GM19023 (cell line): ENCODE data around the gene ASIC2.

ENCODE experiments used
- ATAC-seq: cut with Tn5 transposase; IDR thresholded peaks from one replicate; pipeline ENCODE4 v1.9.1; 2021; ENCODE audit warnings: mild to moderate bottlenecking, moderate library complexity; ENCODE audit not compliant: unreplicated experiment

ASIC2 gene

GRCh38 chr17:33290253-33290652, 2.8 kb downstream of the ASIC2 start:
- no peak for ATAC-seq

- ATAC-seq: no peak
Observed at GRCh38 chr17:33288954-33289353, 4.1 kb downstream of the ASIC2 start.

- ATAC-seq: no peak
Observed at GRCh38 chr17:33287096-33287725, 5.9 kb downstream of the ASIC2 start.

GRCh38 chr17:33285413-33285812, 7.7 kb downstream of the ASIC2 start:
- ATAC-seq: no peak

GRCh38 chr17:33284022-33284421, 9.1 kb downstream of the ASIC2 start:
- ATAC-seq: no peak

GRCh38 chr17:33280162-33280943, 12.7 kb downstream of the ASIC2 start:
- no peak for ATAC-seq

GRCh38 chr17:33277436-33278100, 15.5 kb downstream of the ASIC2 start:
- no peak for ATAC-seq

GRCh38 chr17:33273743-33274410, 19.2 kb downstream of the ASIC2 start:
- no peak for ATAC-seq

GRCh38 chr17:33273271-33273670, 19.8 kb downstream of the ASIC2 start:
- no peak for ATAC-seq

GRCh38 chr17:33272438-33272837, 20.7 kb downstream of the ASIC2 start:
- no peak for ATAC-seq

- no peak for ATAC-seq
Observed at GRCh38 chr17:33269337-33270060, 23.6 kb downstream of the ASIC2 start.

- no peak for ATAC-seq
Observed at GRCh38 chr17:33267851-33268548, 25.1 kb downstream of the ASIC2 start.

GRCh38 chr17:33267271-33267790, 25.8 kb downstream of the ASIC2 start:
- no peak for ATAC-seq

- ATAC-seq: no peak
Observed at GRCh38 chr17:33266611-33267010, 26.5 kb downstream of the ASIC2 start.

GRCh38 chr17:33266116-33266515, 27.0 kb downstream of the ASIC2 start:
- no peak for ATAC-seq

- ATAC-seq: no peak
Observed at GRCh38 chr17:33263396-33263795, 29.7 kb downstream of the ASIC2 start.

- ATAC-seq: no peak
Observed at GRCh38 chr17:33262266-33263123, 30.6 kb downstream of the ASIC2 start.

- no peak for ATAC-seq
Observed at GRCh38 chr17:33261820-33262219, 31.3 kb downstream of the ASIC2 start.

GRCh38 chr17:33260638-33261037, 32.5 kb downstream of the ASIC2 start:
- no peak for ATAC-seq
